GM19438 (cell line): ENCODE results near the gene DPH1.

ENCODE experiments used
- ATAC-seq: cut with Tn5 transposase; IDR thresholded peaks from one replicate; pipeline ENCODE4 v1.9.1; 2021; ENCODE audit warnings: low read depth; ENCODE audit not compliant: unreplicated experiment

The DPH1 gene

DNA sequence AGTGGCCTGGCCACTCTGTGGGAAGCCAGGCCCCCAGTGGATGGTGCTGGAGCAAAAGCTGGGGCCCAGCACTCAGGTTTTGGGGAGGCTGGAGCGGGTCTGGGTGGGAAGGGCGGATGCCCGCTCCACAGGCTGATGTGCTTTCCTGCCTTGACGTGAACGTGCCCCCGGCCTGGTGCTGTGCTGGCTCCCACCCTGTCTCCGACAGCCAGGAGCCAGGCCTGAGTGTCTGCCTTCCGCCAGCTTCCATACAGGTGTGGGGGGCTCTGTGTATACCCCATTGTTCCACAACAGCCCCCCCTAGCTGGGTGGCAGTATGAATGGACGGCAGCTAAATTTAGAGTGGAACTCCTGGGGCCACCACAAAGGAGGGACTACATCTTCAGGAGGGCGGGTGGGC, 45.0 kb downstream of the DPH1 start:
- ATAC-seq: no peak

GRCh38 chr17:2075336-2076086, 45.6 kb downstream of the DPH1 start:
- ATAC-seq: no peak

DNA sequence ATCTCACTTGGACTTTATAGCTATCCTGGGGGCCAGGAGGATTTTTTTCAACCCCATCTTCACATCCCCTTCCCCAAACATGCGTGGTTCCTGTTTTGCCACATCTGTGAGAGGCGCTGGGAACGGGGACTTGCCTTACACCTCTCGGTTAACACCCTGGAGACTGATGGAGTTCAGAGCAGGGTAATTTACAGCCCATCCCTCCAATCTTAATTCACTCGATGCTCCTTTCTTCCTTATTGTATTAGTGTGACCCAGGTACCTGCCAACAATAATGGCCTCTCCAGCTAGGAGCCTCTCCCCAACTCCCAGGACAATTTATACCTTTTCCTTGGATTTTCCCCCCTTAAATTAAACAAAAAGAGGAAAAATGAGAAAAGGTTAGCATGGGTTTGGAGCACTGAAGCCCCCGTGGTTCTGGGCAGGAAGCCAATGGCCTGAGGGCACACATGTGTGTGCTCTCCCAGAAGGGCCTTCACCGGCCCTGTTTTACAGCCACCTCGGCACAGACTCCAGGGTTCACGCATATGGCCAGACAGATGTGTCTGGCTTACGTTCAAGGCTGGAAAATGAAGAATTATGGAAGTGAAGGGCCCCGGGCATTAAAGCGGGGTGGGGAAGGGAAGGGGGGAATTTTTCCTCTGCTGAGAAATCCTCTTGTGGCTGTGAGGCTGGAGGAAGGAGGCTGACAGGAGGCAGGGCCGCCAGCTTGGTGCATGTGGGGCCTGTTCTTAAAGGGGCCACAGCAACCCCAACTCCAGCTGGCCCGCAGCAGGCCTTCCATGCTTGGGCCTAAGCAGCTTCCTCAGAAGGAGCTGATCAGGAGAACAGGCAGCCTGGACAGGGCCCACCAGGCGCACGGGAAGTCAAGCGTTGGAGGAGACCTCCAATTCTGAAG, 46.4 kb downstream of the DPH1 start:
- no peak for ATAC-seq

- no peak for ATAC-seq
Measured at GRCh38 chr17:2077040-2077439, 47.1 kb downstream of the DPH1 start.

GRCh38 chr17:2081564-2081963, 51.6 kb downstream of the DPH1 start:
- ATAC-seq: no peak

DNA sequence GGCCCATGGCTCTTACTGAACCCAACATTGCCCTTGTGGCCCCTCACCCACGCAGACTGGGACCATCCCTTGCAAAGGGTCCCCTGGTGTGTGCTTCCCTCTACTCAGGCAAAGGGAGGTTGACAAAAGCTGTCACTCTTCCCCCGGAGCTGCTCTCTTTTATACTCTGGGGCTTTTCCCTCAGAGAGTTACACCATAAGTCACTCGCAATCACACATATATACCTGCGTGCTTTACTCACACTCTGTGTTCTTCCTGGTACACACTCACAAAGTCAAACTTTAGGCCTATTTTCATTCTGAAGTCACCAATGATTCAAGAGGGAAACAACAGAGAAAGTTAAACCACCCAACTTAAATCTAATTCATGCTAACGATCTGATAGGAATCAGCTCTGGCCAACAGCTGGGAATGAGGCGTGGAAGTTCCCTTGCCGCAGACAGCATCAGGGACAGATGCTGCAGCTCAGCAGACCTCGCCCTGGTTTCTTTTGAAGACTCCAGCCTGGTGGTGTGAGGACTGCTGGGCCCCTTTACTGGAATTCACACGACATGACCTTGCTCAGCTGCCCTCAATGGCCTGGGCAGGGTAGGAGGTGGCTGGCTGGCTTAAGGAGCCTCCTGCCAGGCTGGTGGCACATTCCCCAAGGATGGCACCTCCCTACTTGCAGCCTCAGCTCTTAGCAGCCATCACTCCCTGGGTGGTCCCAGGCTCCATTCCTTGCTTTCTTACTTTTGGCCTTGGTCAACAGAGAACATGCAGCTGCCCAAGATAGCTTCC, 52.2 kb downstream of the DPH1 start:
- no peak for ATAC-seq

DNA sequence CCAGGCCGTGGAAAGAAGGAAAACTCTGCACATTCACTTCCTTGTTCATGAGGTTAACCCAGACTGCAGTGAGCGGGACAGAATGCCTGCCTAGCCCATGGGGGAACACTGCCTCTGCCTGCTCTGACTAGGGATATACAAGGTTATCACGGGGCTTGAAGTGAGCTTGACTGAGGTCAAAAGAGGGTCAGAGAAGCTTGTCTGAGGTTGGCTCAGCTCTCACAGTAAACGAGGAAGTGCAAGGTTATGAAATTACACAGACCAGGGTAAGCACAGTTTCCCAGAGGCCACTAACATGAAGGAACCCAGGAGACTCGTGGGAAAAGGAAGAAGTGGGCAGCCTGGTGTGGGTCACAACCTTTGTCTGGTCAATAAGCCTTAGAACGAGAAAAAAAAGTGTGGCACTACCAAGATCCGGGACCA, 53.7 kb downstream of the DPH1 start:
- ATAC-seq: no peak

GRCh38 chr17:2084036-2084765, 54.2 kb downstream of the DPH1 start:
- no peak for ATAC-seq

DNA sequence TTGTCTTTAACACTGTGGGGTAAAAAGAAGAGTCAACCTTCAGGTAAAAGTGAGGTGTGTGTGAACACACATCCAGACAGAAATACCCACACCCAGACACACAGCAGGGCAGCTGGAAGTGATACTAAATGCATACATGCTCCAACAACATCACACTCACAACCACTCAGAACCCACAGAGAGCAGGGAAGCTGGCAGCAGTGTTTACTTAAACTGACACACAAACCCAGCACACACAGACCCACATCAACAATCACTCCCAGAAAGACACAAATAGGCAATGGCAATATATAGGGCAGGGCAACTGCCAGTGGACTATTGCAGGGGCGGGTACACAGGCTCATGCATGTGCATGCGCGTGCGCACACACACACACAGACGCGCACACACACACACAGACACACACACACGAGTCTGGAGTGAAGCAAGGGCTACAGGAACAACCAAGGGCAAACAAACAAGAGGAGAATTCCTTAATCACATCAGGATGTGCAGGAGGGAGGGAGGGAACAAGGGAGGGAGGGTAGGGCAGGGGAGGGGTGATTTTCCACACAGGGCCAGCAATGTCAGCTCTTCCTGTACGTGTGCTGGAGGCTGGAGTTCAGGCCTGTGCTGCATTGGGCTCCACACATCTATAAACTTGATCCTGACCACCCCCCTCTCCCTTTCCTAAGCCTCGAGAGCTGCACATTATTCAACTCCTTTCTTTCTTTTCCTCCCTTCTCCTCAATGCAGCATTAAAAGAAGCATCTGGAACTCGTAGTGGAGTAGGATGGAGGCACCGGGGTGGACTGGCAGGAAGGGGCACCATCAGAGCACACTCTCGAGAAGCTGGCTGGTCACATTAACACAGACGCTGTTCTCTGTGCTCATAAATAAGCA, 55.1 kb downstream of the DPH1 start:
- no peak for ATAC-seq

GRCh38 chr17:2085648-2085949, 55.6 kb downstream of the DPH1 start:
- no peak for ATAC-seq

- ATAC-seq: no peak
Measured at GRCh38 chr17:2086306-2086705, 56.4 kb downstream of the DPH1 start.

DNA sequence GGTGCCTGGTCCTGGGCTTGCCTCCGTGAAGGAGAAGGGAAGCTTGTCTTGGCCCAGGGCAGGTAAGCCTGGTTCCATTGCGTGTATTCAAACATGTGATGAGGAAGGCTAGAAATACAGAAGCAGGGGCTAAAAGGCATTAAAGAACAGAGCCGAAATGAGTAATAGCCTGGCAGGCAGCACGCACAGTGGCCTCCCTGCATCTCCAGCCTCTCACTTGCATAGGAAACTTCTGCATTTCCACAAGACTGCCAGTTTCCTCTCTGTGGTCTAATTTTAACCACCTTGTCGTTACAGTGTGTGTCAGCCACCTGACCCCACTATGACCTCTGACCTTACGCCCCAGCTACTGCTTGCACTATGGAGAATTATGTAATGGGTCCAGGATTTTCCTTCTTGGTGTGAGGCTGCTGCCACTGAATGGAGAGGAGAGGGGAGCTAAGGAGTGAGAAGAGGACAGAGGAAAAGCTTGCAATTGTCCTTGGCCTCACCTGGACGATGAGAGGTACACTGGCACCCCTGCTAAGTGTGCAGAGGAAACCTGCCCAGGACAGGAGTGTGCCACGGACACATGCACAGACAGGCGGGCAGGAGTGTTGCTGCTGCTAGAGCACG, 57.8 kb downstream of the DPH1 start:
- no peak for ATAC-seq

- ATAC-seq: peak; percentile 33
Measured at GRCh38 chr17:2089021-2089422, 59.1 kb downstream of the DPH1 start.

DNA sequence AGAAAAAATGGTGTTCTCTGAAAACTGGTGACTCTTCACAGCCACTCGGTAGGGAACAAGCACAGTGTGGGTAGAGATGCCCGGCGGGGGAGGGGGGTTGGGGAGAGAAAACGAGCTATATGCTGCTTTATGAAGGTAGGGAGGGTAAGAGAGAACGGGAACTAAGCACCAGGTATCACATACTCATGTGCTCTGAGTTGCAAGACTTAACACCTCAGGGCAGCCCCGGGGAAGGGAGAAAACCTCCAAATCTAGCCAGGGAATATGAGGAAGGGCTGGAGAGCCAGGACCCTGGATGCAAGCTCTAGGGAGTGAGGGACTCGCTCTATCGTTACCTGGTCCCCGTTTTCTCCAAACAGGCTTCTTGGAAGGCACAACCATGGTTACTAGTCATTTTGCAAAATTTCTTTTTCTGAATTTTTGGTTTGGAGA, 60.3 kb downstream of the DPH1 start:
- no peak for ATAC-seq

GRCh38 chr17:2090804-2091534, 61.0 kb downstream of the DPH1 start:
- ATAC-seq: no peak

- ATAC-seq: no peak
Measured at GRCh38 chr17:2092253-2092652, 62.3 kb downstream of the DPH1 start.

GRCh38 chr17:2093349-2093748, 63.4 kb downstream of the DPH1 start:
- no peak for ATAC-seq
